Loucy (cell line): ENCODE results near the gene TLX3.

Experiments used
- EZH2phosphoT487 ChIP-seq: fragments of 200-600 bp; IDR thresholded peaks from 2 replicates; pipeline ENCODE4 v1.6.1; 2018; ENCODE audit warnings: antibody characterized with exemption, mild to moderate bottlenecking, moderate library complexity, borderline replicate concordance
- TF ChIP-seq, protein P1 (sequence below): fragments of 200-600 bp; sonication (generic); conservative IDR thresholded peaks from 2 replicates; pipeline ENCODE4 v1.5.1; 2014; ENCODE audit warnings: mild to moderate bottlenecking, antibody characterized with exemption, low read length

DNA sequence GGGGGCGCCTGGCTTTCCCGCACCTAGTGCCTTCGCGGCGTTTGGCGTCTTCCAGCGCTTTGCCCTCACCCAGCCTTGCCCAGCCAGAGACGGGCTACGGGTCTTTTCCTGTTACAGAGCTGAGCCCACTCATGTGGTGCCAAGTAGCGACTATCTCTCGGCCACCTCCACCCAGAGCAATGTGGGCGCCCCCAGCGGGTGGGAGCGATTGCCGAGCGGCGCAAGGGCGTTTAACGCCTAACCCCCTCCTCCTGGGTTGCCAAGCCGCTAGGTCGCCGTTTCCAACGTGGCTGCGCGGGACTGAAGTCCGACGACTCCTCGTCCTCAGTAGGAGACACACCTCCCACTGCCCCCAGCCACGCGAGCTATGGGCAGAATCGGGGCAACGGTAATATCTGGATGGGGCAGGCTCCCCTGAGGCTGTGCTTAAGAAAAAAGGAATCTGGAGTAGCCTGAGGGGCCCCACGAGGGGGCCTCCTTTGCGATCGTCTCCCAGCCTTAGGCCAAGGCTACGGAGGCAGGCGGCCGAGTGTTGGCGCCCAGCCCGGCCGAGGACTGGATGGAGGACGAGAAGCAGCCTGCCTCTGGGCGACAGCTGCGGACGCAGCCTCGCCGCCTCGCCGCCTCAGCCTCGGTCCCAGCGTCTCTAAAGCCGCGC, 5.8 kb downstream of the TLX3 start:
- TF ChIP-seq, protein P1, sequence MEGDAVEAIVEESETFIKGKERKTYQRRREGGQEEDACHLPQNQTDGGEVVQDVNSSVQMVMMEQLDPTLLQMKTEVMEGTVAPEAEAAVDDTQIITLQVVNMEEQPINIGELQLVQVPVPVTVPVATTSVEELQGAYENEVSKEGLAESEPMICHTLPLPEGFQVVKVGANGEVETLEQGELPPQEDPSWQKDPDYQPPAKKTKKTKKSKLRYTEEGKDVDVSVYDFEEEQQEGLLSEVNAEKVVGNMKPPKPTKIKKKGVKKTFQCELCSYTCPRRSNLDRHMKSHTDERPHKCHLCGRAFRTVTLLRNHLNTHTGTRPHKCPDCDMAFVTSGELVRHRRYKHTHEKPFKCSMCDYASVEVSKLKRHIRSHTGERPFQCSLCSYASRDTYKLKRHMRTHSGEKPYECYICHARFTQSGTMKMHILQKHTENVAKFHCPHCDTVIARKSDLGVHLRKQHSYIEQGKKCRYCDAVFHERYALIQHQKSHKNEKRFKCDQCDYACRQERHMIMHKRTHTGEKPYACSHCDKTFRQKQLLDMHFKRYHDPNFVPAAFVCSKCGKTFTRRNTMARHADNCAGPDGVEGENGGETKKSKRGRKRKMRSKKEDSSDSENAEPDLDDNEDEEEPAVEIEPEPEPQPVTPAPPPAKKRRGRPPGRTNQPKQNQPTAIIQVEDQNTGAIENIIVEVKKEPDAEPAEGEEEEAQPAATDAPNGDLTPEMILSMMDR: no peak
- TF ChIP-seq EZH2phosphoT487: no peak
